H1 (cell line): Measurements from ENCODE around the gene ABCG1. TPM values are rescaled to one million over a fixed set of nuclear protein-coding genes. Genes with fewer than 3 reads are reported as not detected.

Source experiments
- CTCF ChIA-PET: fragments of 300-600 bp; sonication (Branson Sonifier 250); formaldehyde crosslinking; loops from one replicate; lab custom pipeline; 2021; ENCODE audit not compliant: partially characterized antibody; lab: Charles Lee
- POLR2A ChIA-PET: fragments of 300-600 bp; sonication (Branson Sonifier 250); formaldehyde crosslinking; loops from one replicate; lab custom pipeline; 2021; ENCODE audit warnings: inconsistent platforms; ENCODE audit not compliant: partially characterized antibody; lab: Charles Lee
- DNase-seq, 2 experiments: peaks; one replicate each; pipeline versions ENCODE4 v3.0.0 to v3.0.0-alpha.2; 2010 to 2022; ENCODE audit warnings: low spot score in 2 of 2, low read depth in 1 of 2, mixed read lengths in 1 of 2
- FAIRE-seq: peaks from 2 replicates; lab custom pipeline; 2011; peaks lifted over from hg19 to GRCh38; lab: Jason Lieb, UNC
- H2AFZ ChIP-seq: 2 replicates; pipeline ENCODE4 v1.8.1; 2012; ENCODE audit warnings: low read length, inconsistent platforms
- H2AK5ac ChIP-seq: 2 replicates; pipeline ENCODE4 v1.6.1; 2013; ENCODE audit warnings: low read depth, low read length
- H2BK120ac ChIP-seq: replicated peaks from 2 replicates; pipeline ENCODE3; 2013; ENCODE audit warnings: low read depth, low read length, inconsistent platforms
- H2BK12ac ChIP-seq: 2 replicates; pipeline ENCODE4 v1.6.1; 2013; ENCODE audit warnings: low read depth, low read length
- H2BK15ac ChIP-seq: 2 replicates; pipeline ENCODE4 v1.6.1; 2013; ENCODE audit warnings: low read length
- H2BK20ac ChIP-seq: 2 replicates; pipeline ENCODE4 v1.6.1; 2013; ENCODE audit warnings: low read length
- H2BK5ac ChIP-seq: 2 replicates; pipeline ENCODE4 v1.6.1; 2013; ENCODE audit warnings: low read depth, low read length
- H3K14ac ChIP-seq: 2 replicates; pipeline ENCODE4 v1.6.1; 2013; ENCODE audit warnings: inconsistent platforms; ENCODE audit not compliant: insufficient read length
- H3K18ac ChIP-seq: 2 replicates; pipeline ENCODE4 v1.6.1; 2013; ENCODE audit warnings: low read length; ENCODE audit errors: extremely low read depth
- H3K23ac ChIP-seq: 2 replicates; pipeline ENCODE4 v1.6.1; 2013; ENCODE audit warnings: inconsistent platforms; ENCODE audit not compliant: insufficient read length
- H3K23me2 ChIP-seq: 2 replicates; pipeline ENCODE4 v1.6.1; 2013; ENCODE audit warnings: low read depth, low read length
- H3K27ac ChIP-seq: 2 replicates; pipeline ENCODE4 v1.6.1; 2011; ENCODE audit warnings: low read depth, low read length, inconsistent platforms
- H3K27me3 ChIP-seq, 4 experiments: replicated peaks in 1 of 4; 1 replicate in 1 of 4; 2 replicates in 3 of 4; pipeline versions ENCODE4 v1.6.1 to v1.8.1; 2011 to 2013; ENCODE audit warnings: low read length in 3 of 4, mild to moderate bottlenecking in 3 of 4, inconsistent platforms in 2 of 4, mixed read lengths in 2 of 4, moderate library complexity in 1 of 4; ENCODE audit not compliant: control insufficient read depth in 3 of 4, insufficient read depth in 3 of 4; ENCODE audit errors: extremely low read depth in 1 of 4
- H3K36me3 ChIP-seq, 4 experiments: 2 replicates each; pipeline versions ENCODE4 v1.6.1 to v1.8.1; 2011 to 2013; ENCODE audit warnings: mild to moderate bottlenecking in 4 of 4, low read length in 3 of 4, moderate library complexity in 2 of 4, control low read depth in 1 of 4, inconsistent platforms in 1 of 4; ENCODE audit not compliant: insufficient read depth in 4 of 4, control insufficient read depth in 2 of 4
- H3K4ac ChIP-seq: replicated peaks from 2 replicates; pipeline ENCODE3; 2013; ENCODE audit warnings: low read length, low read depth, mixed read lengths, inconsistent platforms; ENCODE audit not compliant: insufficient read length
- H3K4me1 ChIP-seq, 4 experiments: replicated peaks in 1 of 4; 1 replicate in 1 of 4; 2 replicates in 3 of 4; pipeline versions ENCODE4 v1.6.1 to v1.8.1; 2011 to 2013; ENCODE audit warnings: low read length in 3 of 4, inconsistent platforms in 2 of 4, mixed read lengths in 1 of 4; ENCODE audit not compliant: insufficient read depth in 4 of 4, control insufficient read depth in 3 of 4
- H3K4me2 ChIP-seq, 2 experiments: 2 replicates each; pipeline versions ENCODE4 v1.6.1 to v1.8.1; 2011 to 2013; ENCODE audit warnings: low read depth in 2 of 2, low read length in 2 of 2, control low read depth in 1 of 2, inconsistent platforms in 1 of 2, mild to moderate bottlenecking in 1 of 2; ENCODE audit not compliant: insufficient read depth in 1 of 2
- H3K4me3 ChIP-seq, 4 experiments: fragments of 200-600, 300-600 bp in 1 of 4; sonication (generic), shearing (Covaris generic), sonication (Bioruptor Twin) in 1 of 4; 2 replicates each; pipeline versions ENCODE4 v1.5.1 to v1.8.1; 2011 to 2016; ENCODE audit warnings: low read length in 4 of 4, low read depth in 3 of 4, control low read depth in 2 of 4, inconsistent platforms in 2 of 4, mild to moderate bottlenecking in 2 of 4, mixed read lengths in 1 of 4, moderate library complexity in 1 of 4; ENCODE audit not compliant: insufficient read depth in 2 of 4; ENCODE audit errors: extremely low read depth in 1 of 4
- H3K56ac ChIP-seq: replicated peaks from 2 replicates; pipeline ENCODE3; 2013; ENCODE audit warnings: low read depth, mild to moderate bottlenecking, mixed read lengths, low read length, inconsistent platforms; ENCODE audit not compliant: insufficient read length
- H3K79me1 ChIP-seq: 2 replicates; pipeline ENCODE4 v1.6.1; 2013; ENCODE audit warnings: low read depth, low read length, control low read depth
- H3K79me2 ChIP-seq, 2 experiments: 2 replicates each; pipeline versions ENCODE4 v1.6.1 to v1.8.1; 2012 to 2013; ENCODE audit warnings: low read length in 2 of 2, mild to moderate bottlenecking in 2 of 2, inconsistent platforms in 1 of 2; ENCODE audit not compliant: insufficient read depth in 2 of 2, control insufficient read depth in 1 of 2
- H3K9ac ChIP-seq, 4 experiments: replicated peaks in 1 of 4; 1 replicate in 1 of 4; 2 replicates in 3 of 4; pipeline versions ENCODE4 v1.6.1 to v1.8.1; 2011 to 2013; ENCODE audit warnings: low read depth in 3 of 4, low read length in 3 of 4, control low read depth in 2 of 4, mild to moderate bottlenecking in 2 of 4, moderate library complexity in 2 of 4, inconsistent platforms in 1 of 4; ENCODE audit errors: extremely low read depth in 1 of 4
- H3K9me3 ChIP-seq, 2 experiments: 2 replicates each; pipeline versions ENCODE4 v1.6.1 to v1.8.1; 2012 to 2013; ENCODE audit warnings: mild to moderate bottlenecking in 2 of 2, moderate library complexity in 2 of 2, control low read depth in 1 of 2, inconsistent platforms in 1 of 2, low read depth in 1 of 2, low read length in 1 of 2, mixed read lengths in 1 of 2; ENCODE audit not compliant: insufficient read depth in 2 of 2
- H4K20me1 ChIP-seq, 2 experiments: replicated peaks in 1 of 2; 2 replicates each; pipeline versions ENCODE3 to v1.8.1; 2011 to 2013; ENCODE audit warnings: inconsistent platforms in 2 of 2, low read length in 2 of 2, mild to moderate bottlenecking in 1 of 2; ENCODE audit not compliant: insufficient read depth in 2 of 2, control insufficient read depth in 1 of 2
- H4K5ac ChIP-seq: 2 replicates; pipeline ENCODE4 v1.6.1; 2013; ENCODE audit warnings: low read length, low read depth, mixed read lengths, inconsistent platforms; ENCODE audit not compliant: insufficient read length
- H4K8ac ChIP-seq: 2 replicates; pipeline ENCODE4 v1.8.0; 2013; ENCODE audit warnings: mild to moderate bottlenecking, moderate library complexity, low read length, inconsistent platforms; ENCODE audit not compliant: insufficient read depth; ENCODE audit errors: extremely low read depth
- H4K91ac ChIP-seq: replicated peaks from 2 replicates; pipeline ENCODE3; 2013; ENCODE audit warnings: low read length, mixed read lengths, inconsistent platforms; ENCODE audit not compliant: insufficient read length
- ATF2 ChIP-seq: IDR thresholded peaks from 2 replicates; pipeline ENCODE4 v1.6.1; 2012; ENCODE audit warnings: low read length, inconsistent platforms
- CBX8 ChIP-seq: fragments of 300-800, 300-1000 bp; sonication (generic); IDR thresholded peaks from 2 replicates; pipeline ENCODE4 v1.7.1; 2016; ENCODE audit warnings: low read depth, low read length, borderline replicate concordance
- CHD1 ChIP-seq: IDR thresholded peaks from 2 replicates; pipeline ENCODE4 v1.6.1; 2012; ENCODE audit warnings: low read depth, low read length, improper control_type of control experiment
- JUN ChIP-seq: IDR thresholded peaks from 2 replicates; pipeline ENCODE4 v1.6.1; 2011; ENCODE audit warnings: low read depth, mild to moderate bottlenecking, improper control_type of control experiment, low read length
- KDM4A ChIP-seq: IDR thresholded peaks from one replicate; pipeline ENCODE4 v1.7.1; 2012; ENCODE audit warnings: low read depth, mild to moderate bottlenecking, moderate library complexity, low read length, inconsistent platforms; ENCODE audit not compliant: severe bottlenecking
- NRF1 ChIP-seq: IDR thresholded peaks from 2 replicates; pipeline ENCODE4 v1.6.1; 2011; ENCODE audit warnings: mild to moderate bottlenecking, low read depth, low read length, improper control_type of control experiment
- PHF8 ChIP-seq: fragments of 200-600 bp; sonication (generic); conservative IDR thresholded peaks from 2 replicates; pipeline ENCODE4 v1.7.1; 2012; ENCODE audit warnings: low read depth, mild to moderate bottlenecking, inconsistent platforms, low read length, moderate library complexity
- POLR2AphosphoS5 ChIP-seq: IDR thresholded peaks from 2 replicates; pipeline ENCODE4 v1.6.1; 2011; ENCODE audit warnings: low read depth, low read length
- RAD21 ChIP-seq, 2 experiments: IDR thresholded peaks in 1 of 2; conservative IDR thresholded peaks in 1 of 2; 2 replicates each; pipeline ENCODE4 v1.6.1; 2011; ENCODE audit warnings: low read depth in 2 of 2, low read length in 2 of 2, improper control_type of control experiment in 1 of 2, inconsistent platforms in 1 of 2, mild to moderate bottlenecking in 1 of 2, moderate library complexity in 1 of 2
- SIRT6 ChIP-seq: IDR thresholded peaks from one replicate; pipeline ENCODE4 v1.7.1; 2012; ENCODE audit warnings: low read length, inconsistent platforms
- SIX5 ChIP-seq: IDR thresholded peaks from 2 replicates; pipeline ENCODE4 v1.6.1; 2011; ENCODE audit warnings: mild to moderate bottlenecking, low read depth, low read length
- TCF12 ChIP-seq: IDR thresholded peaks from 2 replicates; pipeline ENCODE4 v1.6.1; 2011; ENCODE audit warnings: low read depth, mild to moderate bottlenecking, low read length
- TEAD4 ChIP-seq: IDR thresholded peaks from 2 replicates; pipeline ENCODE4 v1.6.1; 2012; ENCODE audit warnings: low read depth, low read length, inconsistent platforms, mixed read lengths
- YY1 ChIP-seq: IDR thresholded peaks from 2 replicates; pipeline ENCODE4 v1.6.1; 2011; ENCODE audit warnings: low read depth, mild to moderate bottlenecking, low read length
- WGBS, 2 experiments: shearing (Covaris generic) in 1 of 2; methylation state at CpG; one replicate each; pipeline versions ENCODE4 v1.1.6 to v1.1.7; 2013 to 2015; ENCODE audit warnings: low lambda C conversion rate in 2 of 2, mixed read lengths in 2 of 2, inconsistent platforms in 1 of 2, low coverage in 1 of 2, missing lambda C conversion rate in 1 of 2; ENCODE audit not compliant: insufficient replicate concordance in 2 of 2, insufficient coverage in 1 of 2, insufficient read length in 1 of 2; ENCODE audit errors: extremely low coverage in 1 of 2, missing lambda C conversion rate in 1 of 2; 5-methylcytosine and 5-hydroxymethylcytosine counted together
- polyA plus RNA-seq, 7 experiments: library from polyadenylated mRNA; depleted of rRNA in 3 of 7; stranded (reverse) in 5 of 7; unstranded in 2 of 7; fragments of >200 nt in 5 of 7; fragments of 200-250 nt in 2 of 7; gene quantifications; 1 replicate in 5 of 7; 2 replicates in 1 of 7; 4 replicates in 1 of 7; pipeline versions ENCODE4 v1.2.1 to v1.2.3, GENCODE V29; 2011 to 2013; ENCODE audit warnings: missing spikeins in 2 of 7, mixed read lengths in 2 of 7
- total RNA-seq: library from RNA; stranded (reverse); fragmentation: NEBNext Ultra II Directional; extraction: Animal tissue kit (Norgen Biotek cat#: 25700); gene quantifications from 2 replicates; pipeline ENCODE4 v1.2.1, GENCODE V29; 2021

The ABCG1 gene
- total and polyA plus RNA-seq, 2 of the 8 experiments (the other 6 are each of a cell fraction or from before 2014, with no cell fraction given), result 2.1 to 4.0 TPM

GRCh38 chr21:42252325-42252654 is 33.4 kb downstream of the ABCG1 start:
- ChIA-PET CTCF (interaction anchor here (0.6 to 3.8 kb wide), 12 partner anchors 10 to 1843 kb away, joined by 3 to 16 read pairs (median 4); no protein-coding TSS in a partner anchor), POLR2A (no interaction called here)
- H3K9ac ChIP-seq, result no peak overlapping the region
- H3K36me3 ChIP-seq, result no peaks in the 10 kb centered on the region
- H2BK120ac ChIP-seq, result no peak overlapping the region
- no peaks in the 10 kb centered on the region for H3K9me3 ChIP-seq
- WGBS, 2 experiments, result 84% methylated on average over 8 of the region's 8 CpGs; no CpG with 5 or more reads in 1 of the 2 experiments
- no peak overlapping the region for H3K4me2 ChIP-seq
- DNase-seq (no peak), FAIRE-seq (no peak)
- H3K18ac ChIP-seq, result no peak overlapping the region
- no peak overlapping the region for H4K8ac ChIP-seq
- H4K5ac ChIP-seq, result no peak overlapping the region
- no peak overlapping the region for H2BK15ac ChIP-seq
- no peak overlapping the region for H2AK5ac ChIP-seq
- no peak overlapping the region for H3K14ac ChIP-seq
- no peak overlapping the region for H3K23ac ChIP-seq
- no peak overlapping the region for H2AFZ ChIP-seq
- H4K20me1 ChIP-seq, result peaks cover 0 to 3% of the 10 kb centered on the region in 2 experiments
- no peak overlapping the region for H3K56ac ChIP-seq
- no peak overlapping the region for H3K4me3 ChIP-seq
- no peaks in the 10 kb centered on the region for H3K4me1 ChIP-seq
- H3K79me1 ChIP-seq, result no peaks in the 10 kb centered on the region
- no peaks in the 10 kb centered on the region for H3K23me2 ChIP-seq
- no peak overlapping the region for H3K4ac ChIP-seq
- H3K27ac ChIP-seq, result no peak overlapping the region
- H2BK5ac ChIP-seq, result no peak overlapping the region
- no peak overlapping the region for H4K91ac ChIP-seq
- no peaks in the 10 kb centered on the region for H3K79me2 ChIP-seq
- H2BK20ac ChIP-seq, result no peak overlapping the region
- no peak overlapping the region for H2BK12ac ChIP-seq
- H3K27me3 ChIP-seq, result no peaks in the 10 kb centered on the region; a peak in 1 of 7 replicates
- no peak for TF ChIP-seq POLR2AphosphoS5
- TF ChIP-seq NRF1, result no peak
- TF ChIP-seq SIRT6, result no peak
- TF ChIP-seq TEAD4, result no peak
- no peak for TF ChIP-seq SIX5
- no peak for TF ChIP-seq KDM4A
- no peak for TF ChIP-seq CBX8
- TF ChIP-seq YY1, result no peak
- TF ChIP-seq RAD21 (IDR thresholded peaks at IDR 0.05 in 1 of 2, conservative IDR thresholded peaks at IDR 0.05 in 1 of 2; ENCODE audit: low read depth in 2 of 2, low read length in 2 of 2), result no peak
- no peak for TF ChIP-seq JUN
- TF ChIP-seq ATF2, result no peak
- no peak for TF ChIP-seq CHD1
- TF ChIP-seq PHF8, result no peak
- TF ChIP-seq TCF12, result no peak
